Adrenal gland (tissue), 12 donors: ENCODE data around the gene ZSCAN22. TPM values are rescaled to one million over a fixed set of nuclear protein-coding genes. Genes with fewer than 3 reads are reported as not detected.
A peak's percentile ranks its signal among the peaks of the same experiment; 100 is the strongest.

ENCODE experiments used
- DNase-seq, 7 donors: peaks; one replicate each; pipeline ENCODE4 v3.0.0-alpha.2; 2019 to 2020
- H3K27ac ChIP-seq, 5 donors: fragments of 200-600 bp; sonication (generic) in 4 of 5; 1 replicate in 3 of 5; 2 replicates in 2 of 5; pipeline versions ENCODE4 v1.5.1 to v1.8.0; 2016 to 2020; ENCODE audit warnings: mild to moderate bottlenecking in 1 of 5
- H3K27me3 ChIP-seq: fragments of 200-600 bp; 2 replicates; pipeline ENCODE4 v1.8.0; 2021
- H3K36me3 ChIP-seq, 2 donors: fragments of 200-600 bp; replicated peaks in 1 of 2; 1 replicate in 1 of 2; 2 replicates in 1 of 2; pipeline versions ENCODE4 v1.5.1 to v1.8.0; 2018 to 2022
- H3K4me1 ChIP-seq, 2 donors: fragments of 200-600 bp; replicated peaks in 1 of 2; 1 replicate in 1 of 2; 2 replicates in 1 of 2; pipeline versions ENCODE4 v1.5.1 to v1.8.0; 2018 to 2021
- H3K4me3 ChIP-seq, 4 donors: fragments of 200-600 bp; sonication (generic) in 3 of 4; one replicate each; pipeline ENCODE4 v1.5.1; 2016 to 2018
- H3K9me3 ChIP-seq, 3 donors: fragments of 200-600 bp; sonication (generic) in 1 of 3; replicated peaks in 1 of 3; 1 replicate in 2 of 3; 2 replicates in 1 of 3; pipeline versions ENCODE4 v1.5.1 to v1.8.0; 2016 to 2021
- CTCF ChIP-seq, 6 experiments: fragments of 450-650 bp in 4 of 6; fragments of 200-600 bp in 2 of 6; sonication (generic) in 1 of 6; IDR thresholded peaks; 1 replicate in 5 of 6; 2 replicates in 1 of 6; pipeline versions ENCODE4 v1.5.1 to v1.8.0; 2016 to 2021; ENCODE audit warnings: antibody characterized with exemption in 6 of 6, mild to moderate bottlenecking in 2 of 6, moderate library complexity in 1 of 6
- POLR2A ChIP-seq, 2 donors: fragments of 450-650 bp; IDR thresholded peaks; one replicate each; pipeline ENCODE4 v1.6.1; 2017; ENCODE audit warnings: antibody characterized with exemption in 2 of 2, mild to moderate bottlenecking in 2 of 2, moderate library complexity in 1 of 2
- WGBS, 4 donors: extraction: QIAGEN DNeasy Blood & Tissue Kit in 2 of 4; methylation state at CpG; one replicate each; pipeline versions ENCODE4 v1.1.5 to v1.1.7; 2013 to 2017; 5-methylcytosine and 5-hydroxymethylcytosine counted together
- intact Hi-C, 2 donors: fragments of 100-400 bp; cut with DNase I; formaldehyde crosslinking; loops; one replicate each; pipeline versions ENCODE4 v1.14.1 to v1.15.0; 2022 to 2023
- polyA plus RNA-seq, 3 donors: library from polyadenylated mRNA; stranded (reverse); fragments of 200-250 nt in 2 of 3; fragments of 350-450 nt in 1 of 3; fragmentation: Illumina TruSeq in 1 of 3; extraction: RNeasy Lipid Tissue Mini Kit (QIAGEN cat#74804) in 1 of 3; gene quantifications; one replicate each; pipeline ENCODE4 v1.2.3, GENCODE V29; 2013 to 2014
- total RNA-seq, 9 donors: library from RNA; depleted of rRNA in 4 of 9; stranded (reverse); fragments of >200 nt in 4 of 9; fragments of 120-200 nt in 1 of 9; fragmentation: NEBNext Ultra II Directional in 1 of 9; extraction: Animal tissue kit (Norgen Biotek cat#: 25700) in 1 of 9; gene quantifications; one replicate each; pipeline versions ENCODE4 v1.1.0 to v1.2.4, GENCODE V29; 2013 to 2023
- donor health status: healthy with polysubstance abuse.
- donor health status: Bipolar disorder and iron deficiency.
- donor health status: DM: yes; HTN: yes; CAD: no.
- donor health status: DM: no; HTN: no; CAD: no.
- donor health status: DM: no; HTN: no; CAD: no.
- donor health status: DM: yes; HTN: yes; CAD: no.

The ZSCAN22 gene
- total and polyA plus RNA-seq, 12 donors, result 0.98 to 4.8 (median 3.0) TPM

- H3K4me1 ChIP-seq, result peaks cover 0 to 23% of the 10 kb centered on the region in 2 donors
- intact Hi-C loops, result no loop called here
- WGBS, 4 donors, result 66 to 75% (median 69%) methylated on average over 10 of the region's 10 CpGs
- H3K27me3 ChIP-seq, result no peaks in the 10 kb centered on the region
- no peak overlapping the region for H3K27ac ChIP-seq
- H3K9me3 ChIP-seq, result no peaks in the 10 kb centered on the region
- no peak overlapping the region for H3K4me3 ChIP-seq
- H3K36me3 ChIP-seq, result peaks cover 0 to 4% of the 10 kb centered on the region in 2 donors
- TF ChIP-seq CTCF (IDR thresholded peaks at IDR 0.05), result no peak
- no peak for TF ChIP-seq POLR2A (IDR thresholded peaks at IDR 0.05)
- DNase-seq, result no peak
These were observed 2.2 kb downstream of the ZSCAN22 start for GRCh38 chr19:58328999-58329398.

- H3K27me3 ChIP-seq, result no peaks in the 10 kb centered on the region
- H3K36me3 ChIP-seq, result peaks cover 0 to 9% of the 10 kb centered on the region in 2 donors
- no peaks in the 10 kb centered on the region for H3K9me3 ChIP-seq
- intact Hi-C loops, result no loop called here
- H3K4me1 ChIP-seq, result peaks cover 0 to 20% of the 10 kb centered on the region in 2 donors
- 68 to 89% (median 89%) methylated on average over 4 of the region's 4 CpGs for WGBS, 4 donors
- peak overlapping the region in 1 of 5 donors; percentile 5 for H3K27ac ChIP-seq
- DNase-seq, result peak in 2 of 7 donors; percentile 25 to 33
- TF ChIP-seq POLR2A (IDR thresholded peaks at IDR 0.05) (no peak), CTCF (IDR thresholded peaks at IDR 0.05) (no peak)
- H3K4me3 ChIP-seq, result no peak overlapping the region
These were observed 3.7 kb downstream of the ZSCAN22 start for GRCh38 chr19:58330458-58330857.

GRCh38 chr19:58332697-58333096, 5.9 kb downstream of the ZSCAN22 start:
- no peak for DNase-seq
- intact Hi-C loops, result no loop called here
- TF ChIP-seq POLR2A (IDR thresholded peaks at IDR 0.05), result no peak
- no peak for TF ChIP-seq CTCF (IDR thresholded peaks at IDR 0.05)
- Histone ChIP-seq H3K27ac (no peak overlapping the region), H3K27me3 (no peaks in the 10 kb centered on the region), H3K4me1 (peaks cover 0 to 7% of the 10 kb centered on the region in 2 donors), H3K36me3 (peaks cover 0 to 21% of the 10 kb centered on the region in 2 donors), H3K9me3 (no peaks in the 10 kb centered on the region), H3K4me3 (no peak overlapping the region)
- 89 to 100% (median 91%) methylated on average over 1 of the region's 1 CpG for WGBS, 4 donors

- Histone ChIP-seq H3K9me3 (no peaks in the 10 kb centered on the region), H3K4me3 (no peak overlapping the region), H3K27me3 (no peaks in the 10 kb centered on the region), H3K36me3 (peaks cover 0 to 31% of the 10 kb centered on the region in 2 donors), H3K4me1 (no peaks in the 10 kb centered on the region), H3K27ac (no peak overlapping the region)
- intact Hi-C loops, result no loop called here
- no peak for TF ChIP-seq POLR2A (IDR thresholded peaks at IDR 0.05)
- TF ChIP-seq CTCF (IDR thresholded peaks at IDR 0.05), result no peak
- no peak for DNase-seq
- WGBS, 4 donors, result 95 to 100% (median 96%) methylated on average over 5 to 19 of the region's 19 CpGs
These were observed 8.0 kb downstream of the ZSCAN22 start for GRCh38 chr19:58334691-58335249.
